HepG2 (cell line): ENCODE measurements around the gene SERINC5. TPM values are rescaled to one million over a fixed set of nuclear protein-coding genes. Genes with fewer than 3 reads are reported as not detected.

Experiments used
- CBX2 ChIP-seq, 2 experiments: fragments of 200-600 bp in 1 of 2; sonication (generic); formaldehyde crosslinking in 1 of 2; IDR thresholded peaks; 2 replicates each; pipeline versions ENCODE4 v1.7.0 to v1.8.1; 2018 to 2022; ENCODE audit warnings: low read depth in 2 of 2, low read length in 1 of 2, mild to moderate bottlenecking in 1 of 2, missing genetic modification reagents in 1 of 2
- NCOA5 ChIP-seq: sonication (generic); formaldehyde crosslinking; IDR thresholded peaks from 2 replicates; pipeline ENCODE4 v1.4.0; 2020; ENCODE audit warnings: missing genetic modification reagents
- POLR2AphosphoS5 ChIP-seq: IDR thresholded peaks from 2 replicates; pipeline ENCODE4 v1.6.1; 2012; ENCODE audit warnings: low read depth, low read length
- RELA ChIP-seq: sonication (generic); formaldehyde crosslinking; IDR thresholded peaks from 2 replicates; pipeline ENCODE4 v1.4.0; 2020; ENCODE audit warnings: missing genetic modification reagents
- U2AF2 ChIP-seq: fragments of 200-400 bp; formaldehyde crosslinking; IDR thresholded peaks from 2 replicates; pipeline ENCODE4 v1.6.1; 2017; ENCODE audit warnings: low read depth, mild to moderate bottlenecking, low read length
- ZC3H4 ChIP-seq: sonication (generic); formaldehyde crosslinking; IDR thresholded peaks from 2 replicates; pipeline ENCODE4 v1.4.0; 2020; ENCODE audit warnings: missing genetic modification reagents, borderline replicate concordance
- ZFX ChIP-seq: sonication (generic); formaldehyde crosslinking; IDR thresholded peaks from 2 replicates; pipeline ENCODE4 v1.4.0; 2020; ENCODE audit warnings: mild to moderate bottlenecking, low read depth, missing genetic modification reagents, moderate library complexity
- ZNF256 ChIP-seq: sonication (generic); formaldehyde crosslinking; conservative IDR thresholded peaks from 2 replicates; pipeline ENCODE4 v1.4.0; 2020; ENCODE audit warnings: missing genetic modification reagents
- ZNF614 ChIP-seq: IDR thresholded peaks from 2 replicates; pipeline ENCODE4 v1.6.1; 2018; ENCODE audit warnings: missing biosample characterization, missing genetic modification reagents, inconsistent platforms, borderline replicate concordance
- polyA plus RNA-seq, 8 experiments: library from polyadenylated mRNA; depleted of rRNA in 3 of 8; stranded (reverse) in 7 of 8; unstranded in 1 of 8; fragments of >200 nt; fragmentation: Illumina TruSeq in 4 of 8; extraction: Trizol in 4 of 8; gene quantifications; 2 replicates each; pipeline versions ENCODE4 v1.2.1 to v1.2.3, GENCODE V29; 2011 to 2016; ENCODE audit warnings: low read depth in 4 of 8, missing spikeins in 1 of 8, mixed read lengths in 1 of 8; ENCODE audit not compliant: insufficient read depth in 1 of 8
- total RNA-seq, 5 experiments: library from RNA; depleted of rRNA; stranded (reverse); fragments of >200 nt; fragmentation: Illumina TruSeq; extraction: Trizol; gene quantifications; 2 replicates each; pipeline ENCODE4 v1.2.3, GENCODE V29; 2016; ENCODE audit warnings: low read depth in 1 of 5
- TF ChIP-seq, protein P1 (sequence below): sonication (generic); formaldehyde crosslinking; IDR thresholded peaks from 2 replicates; pipeline ENCODE4 v1.4.0; 2020; ENCODE audit warnings: missing genetic modification reagents
- TF ChIP-seq, protein P2 (sequence below): sonication (generic); formaldehyde crosslinking; IDR thresholded peaks from 2 replicates; pipeline ENCODE4 v1.8.0; 2022; ENCODE audit warnings: missing genetic modification reagents, low read depth, mild to moderate bottlenecking, borderline replicate concordance
- TF ChIP-seq, protein P3 (sequence below): sonication (generic); formaldehyde crosslinking; IDR thresholded peaks from 2 replicates; pipeline ENCODE4 v1.4.0; 2020; ENCODE audit warnings: missing genetic modification reagents, borderline replicate concordance
- TF ChIP-seq, protein P4 (sequence below): sonication (generic); formaldehyde crosslinking; IDR thresholded peaks from 2 replicates; pipeline ENCODE4 v1.8.1; 2023; ENCODE audit warnings: mild to moderate bottlenecking, moderate library complexity, missing genetic modification reagents
- TF ChIP-seq, protein P5 (sequence below): sonication (generic); formaldehyde crosslinking; IDR thresholded peaks from 2 replicates; pipeline ENCODE4 v1.9.0; 2021; ENCODE audit warnings: missing genetic modification reagents, borderline replicate concordance
- TF ChIP-seq, protein P6 (sequence below): sonication (generic); formaldehyde crosslinking; IDR thresholded peaks from 2 replicates; pipeline ENCODE4 v1.5.0; 2020; ENCODE audit warnings: missing genetic modification reagents

Gene SERINC5
- total and polyA plus RNA-seq, 2 of the 13 experiments (the other 11 are each of a cell fraction or from before 2014, with no cell fraction given) = 17.3 to 22.8 TPM

DNA sequence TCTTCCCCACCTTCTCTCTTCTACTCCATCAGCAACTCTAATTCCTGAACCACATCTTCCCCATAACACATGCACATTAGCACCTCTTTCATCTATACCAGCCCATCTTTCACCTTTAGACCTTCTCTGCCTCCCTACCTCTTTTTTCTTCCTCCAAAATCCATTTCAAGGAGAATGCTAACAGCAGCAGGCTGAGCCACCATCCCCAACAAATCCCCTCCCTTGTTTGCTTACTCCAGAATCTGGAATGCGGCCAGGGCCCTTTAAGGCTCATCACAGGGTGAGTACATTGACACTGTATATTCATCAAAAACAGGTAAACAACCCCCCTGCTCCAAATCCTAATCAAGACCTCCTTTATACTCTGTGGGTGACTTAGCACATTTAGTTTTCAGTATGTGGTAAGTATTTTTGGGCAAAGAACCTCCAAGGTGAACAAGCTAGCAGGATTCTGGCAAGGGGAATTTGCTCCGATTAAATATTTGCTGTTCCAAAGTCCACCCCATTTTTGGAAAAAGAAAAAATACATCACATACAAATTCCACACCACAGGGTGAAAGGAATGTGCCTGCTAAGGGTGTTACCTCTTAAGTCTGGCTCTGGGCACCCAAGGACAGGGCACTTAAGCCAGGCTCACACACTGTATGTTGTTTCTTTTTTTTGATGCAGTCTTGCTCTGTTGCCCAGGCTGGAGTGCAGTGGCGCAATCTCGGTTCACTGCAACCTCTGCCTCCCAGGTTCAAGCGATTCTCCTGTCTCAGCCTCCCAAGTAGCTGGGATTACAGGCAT is 71.4 kb downstream of the SERINC5 start (continued):
- TF ChIP-seq, protein P1, sequence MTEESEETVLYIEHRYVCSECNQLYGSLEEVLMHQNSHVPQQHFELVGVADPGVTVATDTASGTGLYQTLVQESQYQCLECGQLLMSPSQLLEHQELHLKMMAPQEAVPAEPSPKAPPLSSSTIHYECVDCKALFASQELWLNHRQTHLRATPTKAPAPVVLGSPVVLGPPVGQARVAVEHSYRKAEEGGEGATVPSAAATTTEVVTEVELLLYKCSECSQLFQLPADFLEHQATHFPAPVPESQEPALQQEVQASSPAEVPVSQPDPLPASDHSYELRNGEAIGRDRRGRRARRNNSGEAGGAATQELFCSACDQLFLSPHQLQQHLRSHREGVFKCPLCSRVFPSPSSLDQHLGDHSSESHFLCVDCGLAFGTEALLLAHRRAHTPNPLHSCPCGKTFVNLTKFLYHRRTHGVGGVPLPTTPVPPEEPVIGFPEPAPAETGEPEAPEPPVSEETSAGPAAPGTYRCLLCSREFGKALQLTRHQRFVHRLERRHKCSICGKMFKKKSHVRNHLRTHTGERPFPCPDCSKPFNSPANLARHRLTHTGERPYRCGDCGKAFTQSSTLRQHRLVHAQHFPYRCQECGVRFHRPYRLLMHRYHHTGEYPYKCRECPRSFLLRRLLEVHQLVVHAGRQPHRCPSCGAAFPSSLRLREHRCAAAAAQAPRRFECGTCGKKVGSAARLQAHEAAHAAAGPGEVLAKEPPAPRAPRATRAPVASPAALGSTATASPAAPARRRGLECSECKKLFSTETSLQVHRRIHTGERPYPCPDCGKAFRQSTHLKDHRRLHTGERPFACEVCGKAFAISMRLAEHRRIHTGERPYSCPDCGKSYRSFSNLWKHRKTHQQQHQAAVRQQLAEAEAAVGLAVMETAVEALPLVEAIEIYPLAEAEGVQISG (CRISPR knock-in tag) = peak; percentile 12; the same call in 1 of the 2 replicates
- TF ChIP-seq ZC3H4 (CRISPR knock-in tag) (no peak), CBX2 (IDR thresholded peaks at IDR 0.05; ENCODE audit: low read depth, low read length) (no peak), CBX2 (CRISPR knock-in tag; IDR thresholded peaks at IDR 0.05; ENCODE audit: low read depth) (no peak), POLR2AphosphoS5 (no peak), ZNF256 (CRISPR knock-in tag) (0 out of 2 replicates have a peak, but pooled peaks have one; percentile 7), RELA (CRISPR knock-in tag) (no peak), ZNF614 (CRISPR knock-in tag) (0 out of 2 replicates have a peak, but pooled peaks have one; percentile 13), U2AF2 (no peak), NCOA5 (no peak), ZFX (no peak)
- TF ChIP-seq, protein P2, sequence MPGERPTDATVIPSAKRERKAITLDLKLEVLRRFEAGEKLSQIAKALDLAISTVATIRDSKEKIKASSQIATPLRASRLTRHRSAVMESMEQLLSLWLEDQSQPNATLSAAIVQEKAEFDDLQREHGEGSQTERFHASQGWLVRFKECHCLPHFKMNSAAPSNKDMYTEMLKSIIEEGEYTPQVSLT (CRISPR knock-in tag) = no peak
- TF ChIP-seq, protein P3, sequence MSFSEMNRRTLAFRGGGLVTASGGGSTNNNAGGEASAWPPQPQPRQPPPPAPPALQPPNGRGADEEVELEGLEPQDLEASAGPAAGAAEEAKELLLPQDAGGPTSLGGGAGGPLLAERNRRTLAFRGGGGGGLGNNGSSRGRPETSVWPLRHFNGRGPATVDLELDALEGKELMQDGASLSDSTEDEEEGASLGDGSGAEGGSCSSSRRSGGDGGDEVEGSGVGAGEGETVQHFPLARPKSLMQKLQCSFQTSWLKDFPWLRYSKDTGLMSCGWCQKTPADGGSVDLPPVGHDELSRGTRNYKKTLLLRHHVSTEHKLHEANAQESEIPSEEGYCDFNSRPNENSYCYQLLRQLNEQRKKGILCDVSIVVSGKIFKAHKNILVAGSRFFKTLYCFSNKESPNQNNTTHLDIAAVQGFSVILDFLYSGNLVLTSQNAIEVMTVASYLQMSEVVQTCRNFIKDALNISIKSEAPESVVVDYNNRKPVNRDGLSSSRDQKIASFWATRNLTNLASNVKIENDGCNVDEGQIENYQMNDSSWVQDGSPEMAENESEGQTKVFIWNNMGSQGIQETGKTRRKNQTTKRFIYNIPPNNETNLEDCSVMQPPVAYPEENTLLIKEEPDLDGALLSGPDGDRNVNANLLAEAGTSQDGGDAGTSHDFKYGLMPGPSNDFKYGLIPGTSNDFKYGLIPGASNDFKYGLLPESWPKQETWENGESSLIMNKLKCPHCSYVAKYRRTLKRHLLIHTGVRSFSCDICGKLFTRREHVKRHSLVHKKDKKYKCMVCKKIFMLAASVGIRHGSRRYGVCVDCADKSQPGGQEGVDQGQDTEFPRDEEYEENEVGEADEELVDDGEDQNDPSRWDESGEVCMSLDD (CRISPR knock-in tag) = no peak
- TF ChIP-seq, protein P4, sequence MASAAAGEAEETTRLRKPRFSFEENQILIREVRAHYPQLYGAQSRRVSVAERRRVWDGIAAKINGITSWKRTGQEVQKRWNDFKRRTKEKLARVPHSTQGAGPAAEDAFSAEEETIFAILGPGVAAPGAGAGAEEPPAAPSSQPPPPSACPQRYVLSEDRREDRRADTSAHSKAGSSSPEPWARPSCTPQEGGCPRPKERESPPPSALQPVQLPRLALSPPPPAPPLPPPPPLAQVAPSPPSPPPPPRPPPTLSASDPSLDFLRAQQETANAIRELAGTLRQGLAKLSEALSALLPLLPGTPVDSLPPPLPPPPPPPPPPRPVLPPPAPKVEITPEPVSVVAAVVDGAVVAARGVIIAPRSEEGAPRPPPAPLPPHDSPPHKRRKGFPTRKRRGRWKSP = peak; percentile 67; the same call in 1 of the 2 replicates
- TF ChIP-seq, protein P5, sequence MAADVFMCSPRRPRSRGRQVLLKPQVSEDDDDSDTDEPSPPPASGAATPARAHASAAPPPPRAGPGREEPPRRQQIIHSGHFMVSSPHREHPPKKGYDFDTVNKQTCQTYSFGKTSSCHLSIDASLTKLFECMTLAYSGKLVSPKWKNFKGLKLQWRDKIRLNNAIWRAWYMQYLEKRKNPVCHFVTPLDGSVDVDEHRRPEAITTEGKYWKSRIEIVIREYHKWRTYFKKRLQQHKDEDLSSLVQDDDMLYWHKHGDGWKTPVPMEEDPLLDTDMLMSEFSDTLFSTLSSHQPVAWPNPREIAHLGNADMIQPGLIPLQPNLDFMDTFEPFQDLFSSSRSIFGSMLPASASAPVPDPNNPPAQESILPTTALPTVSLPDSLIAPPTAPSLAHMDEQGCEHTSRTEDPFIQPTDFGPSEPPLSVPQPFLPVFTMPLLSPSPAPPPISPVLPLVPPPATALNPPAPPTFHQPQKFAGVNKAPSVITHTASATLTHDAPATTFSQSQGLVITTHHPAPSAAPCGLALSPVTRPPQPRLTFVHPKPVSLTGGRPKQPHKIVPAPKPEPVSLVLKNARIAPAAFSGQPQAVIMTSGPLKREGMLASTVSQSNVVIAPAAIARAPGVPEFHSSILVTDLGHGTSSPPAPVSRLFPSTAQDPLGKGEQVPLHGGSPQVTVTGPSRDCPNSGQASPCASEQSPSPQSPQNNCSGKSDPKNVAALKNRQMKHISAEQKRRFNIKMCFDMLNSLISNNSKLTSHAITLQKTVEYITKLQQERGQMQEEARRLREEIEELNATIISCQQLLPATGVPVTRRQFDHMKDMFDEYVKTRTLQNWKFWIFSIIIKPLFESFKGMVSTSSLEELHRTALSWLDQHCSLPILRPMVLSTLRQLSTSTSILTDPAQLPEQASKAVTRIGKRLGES = no peak
- TF ChIP-seq, protein P6, sequence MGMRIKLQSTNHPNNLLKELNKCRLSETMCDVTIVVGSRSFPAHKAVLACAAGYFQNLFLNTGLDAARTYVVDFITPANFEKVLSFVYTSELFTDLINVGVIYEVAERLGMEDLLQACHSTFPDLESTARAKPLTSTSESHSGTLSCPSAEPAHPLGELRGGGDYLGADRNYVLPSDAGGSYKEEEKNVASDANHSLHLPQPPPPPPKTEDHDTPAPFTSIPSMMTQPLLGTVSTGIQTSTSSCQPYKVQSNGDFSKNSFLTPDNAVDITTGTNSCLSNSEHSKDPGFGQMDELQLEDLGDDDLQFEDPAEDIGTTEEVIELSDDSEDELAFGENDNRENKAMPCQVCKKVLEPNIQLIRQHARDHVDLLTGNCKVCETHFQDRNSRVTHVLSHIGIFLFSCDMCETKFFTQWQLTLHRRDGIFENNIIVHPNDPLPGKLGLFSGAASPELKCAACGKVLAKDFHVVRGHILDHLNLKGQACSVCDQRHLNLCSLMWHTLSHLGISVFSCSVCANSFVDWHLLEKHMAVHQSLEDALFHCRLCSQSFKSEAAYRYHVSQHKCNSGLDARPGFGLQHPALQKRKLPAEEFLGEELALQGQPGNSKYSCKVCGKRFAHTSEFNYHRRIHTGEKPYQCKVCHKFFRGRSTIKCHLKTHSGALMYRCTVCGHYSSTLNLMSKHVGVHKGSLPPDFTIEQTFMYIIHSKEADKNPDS = no peak
